Lower leg skin (tissue), 4 donors: ENCODE data around the gene PDRG1. TPM values are rescaled to one million over a fixed set of nuclear protein-coding genes. Genes with fewer than 3 reads are reported as not detected.

ENCODE experiments used
- DNase-seq, 2 donors: peaks; one replicate each; pipeline ENCODE4 v3.0.0-alpha.2; 2019; ENCODE audit warnings: low spot score in 2 of 2
- H3K4me3 ChIP-seq: fragments of 200-600 bp; sonication (generic); 2 replicates; pipeline ENCODE4 v1.5.1; 2017; ENCODE audit warnings: mild to moderate bottlenecking, low read depth; ENCODE audit not compliant: poor library complexity, severe bottlenecking
- POLR2A ChIP-seq, 2 donors: fragments of 450-650 bp; IDR thresholded peaks; one replicate each; pipeline ENCODE4 v1.6.1; 2016 to 2017; ENCODE audit warnings: antibody characterized with exemption in 2 of 2, mild to moderate bottlenecking in 1 of 2, moderate library complexity in 1 of 2
- WGBS, 2 donors: methylation state at CpG; one replicate each; pipeline ENCODE4 v1.1.5; 2018; 5-methylcytosine and 5-hydroxymethylcytosine counted together
- intact Hi-C: fragments of 100-400 bp; cut with DNase I; formaldehyde crosslinking; loops from one replicate; pipeline ENCODE4 v1.15.0; 2023; ENCODE audit warnings: low total_unique reads
- total RNA-seq, 4 donors: library from RNA; depleted of rRNA; stranded (reverse); fragments of >200 nt; gene quantifications; one replicate each; pipeline ENCODE4 v1.1.0, GENCODE V29; 2016
- TF ChIP-seq, protein P1 (sequence below), 3 donors: fragments of 450-650 bp; IDR thresholded peaks; one replicate each; pipeline ENCODE4 v1.5.1; 2016; ENCODE audit warnings: antibody characterized with exemption in 3 of 3, mild to moderate bottlenecking in 3 of 3, moderate library complexity in 2 of 3

The PDRG1 gene
- total RNA-seq, 4 donors from 2014 or later = 10.9 to 18.0 (median 13.0) TPM

DNA sequence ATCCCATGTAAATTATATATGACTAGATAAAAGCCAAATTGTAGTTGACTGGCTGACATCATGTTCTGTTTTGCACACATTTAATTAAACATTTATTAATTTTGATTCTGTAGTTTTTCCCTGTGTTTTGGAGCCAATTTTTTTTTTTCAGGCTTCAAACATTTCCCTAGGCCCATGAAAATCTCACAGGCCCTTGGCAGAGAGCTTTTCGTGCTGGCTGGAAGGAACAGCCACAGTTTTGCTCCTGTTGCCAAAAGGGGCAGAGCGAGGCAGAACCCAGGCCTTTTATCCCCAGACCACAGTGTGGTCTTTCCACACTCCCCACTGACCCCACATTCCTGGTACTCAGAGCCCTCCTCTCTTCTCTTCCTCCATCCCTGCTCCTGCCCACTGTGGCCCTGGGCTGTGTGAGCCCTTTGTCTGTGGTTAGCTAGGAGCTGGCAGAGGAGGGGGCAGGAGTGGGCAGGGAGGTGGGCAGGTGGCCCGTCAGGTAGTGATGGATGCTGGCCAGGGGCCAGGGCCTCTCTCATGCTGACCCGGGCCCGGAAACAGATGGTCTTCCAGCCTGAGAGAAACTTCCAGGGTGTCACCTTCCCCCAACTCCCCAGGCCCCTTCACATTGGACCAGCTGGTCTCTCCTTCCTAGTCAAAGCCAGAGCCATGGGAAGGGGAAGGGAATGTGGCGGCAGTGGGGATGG lies 38.9 kb upstream of the PDRG1 start:
- no peak for TF ChIP-seq POLR2A (IDR thresholded peaks at IDR 0.05)
- TF ChIP-seq, protein P1, sequence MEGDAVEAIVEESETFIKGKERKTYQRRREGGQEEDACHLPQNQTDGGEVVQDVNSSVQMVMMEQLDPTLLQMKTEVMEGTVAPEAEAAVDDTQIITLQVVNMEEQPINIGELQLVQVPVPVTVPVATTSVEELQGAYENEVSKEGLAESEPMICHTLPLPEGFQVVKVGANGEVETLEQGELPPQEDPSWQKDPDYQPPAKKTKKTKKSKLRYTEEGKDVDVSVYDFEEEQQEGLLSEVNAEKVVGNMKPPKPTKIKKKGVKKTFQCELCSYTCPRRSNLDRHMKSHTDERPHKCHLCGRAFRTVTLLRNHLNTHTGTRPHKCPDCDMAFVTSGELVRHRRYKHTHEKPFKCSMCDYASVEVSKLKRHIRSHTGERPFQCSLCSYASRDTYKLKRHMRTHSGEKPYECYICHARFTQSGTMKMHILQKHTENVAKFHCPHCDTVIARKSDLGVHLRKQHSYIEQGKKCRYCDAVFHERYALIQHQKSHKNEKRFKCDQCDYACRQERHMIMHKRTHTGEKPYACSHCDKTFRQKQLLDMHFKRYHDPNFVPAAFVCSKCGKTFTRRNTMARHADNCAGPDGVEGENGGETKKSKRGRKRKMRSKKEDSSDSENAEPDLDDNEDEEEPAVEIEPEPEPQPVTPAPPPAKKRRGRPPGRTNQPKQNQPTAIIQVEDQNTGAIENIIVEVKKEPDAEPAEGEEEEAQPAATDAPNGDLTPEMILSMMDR (IDR thresholded peaks at IDR 0.05) = no peak
- WGBS, 2 donors = 47 to 57% methylated on average over 6 of the region's 6 CpGs
- no peak for DNase-seq
- intact Hi-C loops = no loop called here
- no peak overlapping the region for H3K4me3 ChIP-seq

DNA sequence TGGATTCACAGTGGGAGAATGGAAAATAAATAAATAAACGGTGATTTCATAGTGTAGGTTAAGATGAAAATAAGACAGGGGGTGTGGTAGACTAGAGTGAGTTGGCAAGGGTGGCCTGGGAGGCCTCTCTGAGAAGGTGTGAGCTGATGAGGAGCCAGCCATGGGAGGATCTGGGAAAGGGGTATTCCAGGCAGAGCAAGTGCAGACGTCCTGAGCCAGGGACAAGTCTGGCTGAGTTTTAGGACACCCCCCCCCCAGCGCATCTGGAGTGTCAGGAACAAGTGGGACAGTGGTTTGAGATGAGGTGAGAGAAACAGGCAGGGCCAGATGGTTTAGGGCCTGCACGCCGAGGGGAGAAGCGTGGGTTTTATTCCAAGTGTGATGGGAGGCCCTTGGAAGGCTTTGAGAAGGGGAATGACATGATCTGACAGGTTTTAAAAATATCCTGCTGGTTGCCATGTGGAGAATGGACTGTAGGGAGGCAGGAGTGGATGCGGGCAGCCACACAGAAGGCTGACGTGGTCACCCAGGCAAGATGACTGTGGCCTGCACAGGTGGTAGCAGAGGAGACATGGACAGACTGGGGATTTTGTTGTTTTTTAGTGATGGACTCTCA lies 37.3 kb upstream of the PDRG1 start:
- no peak overlapping the region for H3K4me3 ChIP-seq
- no peak for DNase-seq
- no peak for TF ChIP-seq POLR2A (IDR thresholded peaks at IDR 0.05)
- TF ChIP-seq, protein P1 (IDR thresholded peaks at IDR 0.05) = no peak
- intact Hi-C loops = loop anchor here (5.0 kb wide), 1 partner anchor 158 kb away; no protein-coding TSS in a partner anchor
- 61 to 64% methylated on average over 8 of the region's 8 CpGs for WGBS, 2 donors

DNA sequence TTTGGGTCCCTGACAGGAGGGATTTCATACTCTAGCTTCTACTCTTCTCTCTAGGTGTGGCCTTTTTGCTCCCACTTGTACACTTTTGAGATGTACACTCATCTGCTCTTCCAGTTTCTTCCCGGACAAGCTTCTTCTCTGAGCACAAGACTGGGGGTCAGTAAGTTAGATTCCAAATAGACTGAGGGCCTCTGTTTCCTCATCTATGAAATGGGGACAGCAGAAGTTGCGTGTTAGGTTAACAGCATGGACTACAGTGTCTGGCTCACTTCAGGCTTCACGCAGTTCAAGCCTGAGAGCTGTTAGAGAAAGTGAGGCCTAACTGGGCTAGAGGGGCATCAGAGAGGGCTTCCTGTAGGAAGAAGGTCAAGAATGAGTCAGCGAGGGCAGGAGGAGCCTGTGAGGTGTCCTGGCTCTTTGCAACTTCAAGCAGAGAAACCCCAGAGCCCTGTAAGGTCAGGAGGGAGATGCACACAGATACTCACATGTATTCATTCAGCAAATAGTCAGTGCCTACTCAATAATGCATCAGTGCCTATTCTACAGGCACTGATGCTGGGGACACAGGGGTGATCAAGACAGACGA lies 36.7 kb upstream of the PDRG1 start:
- 79% methylated on average over 5 of the region's 5 CpGs for WGBS, 2 donors
- intact Hi-C loops = loop anchor here (5.0 kb wide), 1 partner anchor 159 kb away; no protein-coding TSS in a partner anchor

DNA sequence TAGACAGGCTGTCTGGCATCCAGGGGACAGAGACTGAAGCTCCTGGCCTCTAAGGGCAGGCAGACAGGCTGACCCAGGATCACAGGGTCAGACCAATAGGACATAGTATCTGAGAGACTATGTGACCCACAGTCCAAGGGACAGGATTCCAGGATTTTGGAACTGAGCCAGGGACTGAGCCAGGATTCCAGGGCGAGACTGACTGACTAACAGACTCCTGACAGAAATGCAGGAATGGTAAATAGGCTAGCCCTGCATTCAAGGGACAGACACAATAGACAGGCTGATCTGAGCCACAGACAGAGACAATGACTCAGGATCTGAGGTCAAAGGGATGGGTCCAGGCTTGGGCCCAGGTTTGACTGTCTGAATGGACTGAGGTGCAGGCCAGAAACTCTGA lies 35.9 kb upstream of the PDRG1 start:
- no peak overlapping the region for H3K4me3 ChIP-seq
- DNase-seq = no peak
- TF ChIP-seq, protein P1 (IDR thresholded peaks at IDR 0.05) = no peak
- no peak for TF ChIP-seq POLR2A (IDR thresholded peaks at IDR 0.05)
- 40 to 59% methylated on average over 1 of the region's 1 CpG for WGBS, 2 donors
- intact Hi-C loops = loop anchor here (5.0 kb wide), 1 partner anchor 160 kb away; no protein-coding TSS in a partner anchor

More for the DNA sequence above, 36.7 kb upstream of the PDRG1 start:
- H3K4me3 ChIP-seq = no peak overlapping the region
- TF ChIP-seq POLR2A (IDR thresholded peaks at IDR 0.05) = no peak
- TF ChIP-seq, protein P1 (IDR thresholded peaks at IDR 0.05) = no peak
- DNase-seq = no peak

DNA sequence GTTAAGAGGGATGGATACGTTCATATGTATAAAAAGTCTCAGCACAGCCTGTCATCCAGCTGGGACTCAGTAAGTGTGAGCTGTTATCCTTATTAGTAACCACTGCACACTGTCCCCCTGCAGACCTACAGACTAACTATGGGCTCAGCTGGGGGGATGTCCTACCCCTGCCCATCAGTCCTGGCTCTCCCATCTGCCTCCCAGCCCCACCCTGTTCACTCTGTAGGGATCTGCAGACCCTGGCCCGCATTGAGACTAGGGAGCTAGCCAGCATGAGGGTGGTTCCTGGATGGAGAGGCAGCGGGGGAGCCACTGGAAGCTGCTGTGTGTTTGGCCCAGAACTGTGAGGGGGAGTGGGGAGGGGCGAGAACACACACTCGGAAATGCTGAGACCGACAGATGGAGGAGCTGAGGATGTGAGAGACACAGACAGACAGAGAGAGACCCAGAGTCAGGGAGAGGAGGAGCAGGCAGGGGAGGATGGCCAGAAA lies 33.2 kb upstream of the PDRG1 start:
- no peak for DNase-seq
- intact Hi-C loops = loop anchor here (5.0 kb wide), 1 partner anchor 162 kb away; no protein-coding TSS in a partner anchor
- 34 to 45% methylated on average over 6 of the region's 6 CpGs for WGBS, 2 donors
- no peak for TF ChIP-seq POLR2A (IDR thresholded peaks at IDR 0.05)
- TF ChIP-seq, protein P1 (IDR thresholded peaks at IDR 0.05) = no peak
- H3K4me3 ChIP-seq = no peak overlapping the region
